ENCODE results near the gene COL12A1.
A peak's percentile ranks its signal among the peaks of the same experiment; 100 is the strongest.

The COL12A1 gene

DNA sequence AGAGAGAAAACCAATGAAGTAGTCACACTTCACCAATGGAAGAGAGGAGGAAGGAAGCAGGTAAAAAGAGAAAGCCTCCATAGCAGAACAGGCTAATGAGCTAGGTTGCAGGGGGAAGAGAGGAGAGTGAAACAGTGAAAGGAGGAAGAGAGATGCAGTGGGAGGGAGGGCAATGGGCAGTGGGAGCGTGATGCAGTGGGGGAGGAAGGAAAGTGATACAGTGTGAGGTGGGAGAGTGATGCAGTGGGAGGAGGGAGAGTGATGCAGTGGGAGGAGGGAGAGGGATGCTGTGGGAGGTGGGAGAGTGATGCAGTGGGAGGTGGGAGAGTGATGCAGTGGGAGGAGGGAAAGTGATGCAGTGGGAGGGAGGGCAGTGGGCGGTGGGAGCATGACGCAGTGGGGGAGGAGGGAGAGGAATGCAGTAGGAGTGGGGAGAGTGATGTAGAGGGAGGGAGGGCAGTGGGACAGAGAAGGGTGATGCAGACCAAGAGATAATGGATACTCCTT is 29.7 kb downstream of the COL12A1 start:
- DNase-seq (ENCODE audit: low read depth): no peak

- no peak for DNase-seq (ENCODE audit: low read depth)
Measured at GRCh38 chr6:75171986-75172385, 33.9 kb downstream of the COL12A1 start.

- DNase-seq (ENCODE audit: low read depth): no peak
Measured at GRCh38 chr6:75171567-75171966, 34.3 kb downstream of the COL12A1 start.

- no peak for DNase-seq (ENCODE audit: low read depth)
Measured at GRCh38 chr6:75170691-75171560, 34.9 kb downstream of the COL12A1 start.

- no peak for DNase-seq (ENCODE audit: low read depth)
Measured at GRCh38 chr6:75169689-75170586, 35.9 kb downstream of the COL12A1 start.

- no peak for DNase-seq (ENCODE audit: low read depth)
Measured at GRCh38 chr6:75167851-75168250, 38.0 kb downstream of the COL12A1 start.

- no peak for DNase-seq (ENCODE audit: low read depth)
Measured at GRCh38 chr6:75167325-75167724, 38.5 kb downstream of the COL12A1 start.

- no peak for DNase-seq (ENCODE audit: low read depth)
Measured at GRCh38 chr6:75166773-75167172, 39.1 kb downstream of the COL12A1 start.

DNA sequence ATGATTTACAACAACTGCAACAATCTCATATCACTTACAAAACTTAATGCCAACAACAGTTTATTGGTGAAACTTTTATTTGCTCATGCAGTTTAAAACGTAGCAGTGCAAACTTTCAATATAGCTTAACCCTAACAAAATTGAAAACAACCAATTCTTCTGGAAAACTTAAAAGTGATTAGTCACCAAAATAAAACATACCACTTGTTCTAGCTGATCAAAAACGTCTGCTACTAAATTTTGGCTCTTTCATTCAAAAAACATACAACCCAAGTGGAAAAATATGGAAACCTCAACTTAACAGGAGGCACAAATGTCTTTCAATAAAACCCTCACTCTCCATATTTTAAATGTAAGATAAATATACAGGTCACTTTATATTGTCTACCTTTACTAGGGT is 39.6 kb downstream of the COL12A1 start:
- no peak for DNase-seq (ENCODE audit: low read depth)

- DNase-seq (ENCODE audit: low read depth): peak; percentile 55
Measured at GRCh38 chr6:75158176-75158575, 47.7 kb downstream of the COL12A1 start.

DNA sequence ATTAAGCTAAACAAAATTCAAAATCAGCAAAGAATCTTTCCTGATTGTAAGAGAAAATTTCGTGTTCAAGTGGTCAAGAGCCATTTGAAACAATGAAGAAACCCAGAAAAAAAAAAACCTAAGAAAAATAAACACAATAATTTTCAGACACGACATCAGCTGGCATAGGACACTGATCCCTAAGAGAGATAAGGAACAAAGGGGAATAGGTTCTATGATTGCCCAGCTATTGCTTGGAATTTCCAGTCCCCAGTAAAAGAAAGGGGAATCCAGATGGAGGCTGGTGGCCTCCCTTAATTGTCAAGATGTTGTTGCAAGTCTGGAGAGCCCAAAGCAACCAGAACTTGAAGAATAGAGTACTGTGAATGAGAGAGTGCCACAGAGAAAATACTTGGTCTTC is 48.5 kb downstream of the COL12A1 start:
- DNase-seq (ENCODE audit: low read depth): no peak

DNA sequence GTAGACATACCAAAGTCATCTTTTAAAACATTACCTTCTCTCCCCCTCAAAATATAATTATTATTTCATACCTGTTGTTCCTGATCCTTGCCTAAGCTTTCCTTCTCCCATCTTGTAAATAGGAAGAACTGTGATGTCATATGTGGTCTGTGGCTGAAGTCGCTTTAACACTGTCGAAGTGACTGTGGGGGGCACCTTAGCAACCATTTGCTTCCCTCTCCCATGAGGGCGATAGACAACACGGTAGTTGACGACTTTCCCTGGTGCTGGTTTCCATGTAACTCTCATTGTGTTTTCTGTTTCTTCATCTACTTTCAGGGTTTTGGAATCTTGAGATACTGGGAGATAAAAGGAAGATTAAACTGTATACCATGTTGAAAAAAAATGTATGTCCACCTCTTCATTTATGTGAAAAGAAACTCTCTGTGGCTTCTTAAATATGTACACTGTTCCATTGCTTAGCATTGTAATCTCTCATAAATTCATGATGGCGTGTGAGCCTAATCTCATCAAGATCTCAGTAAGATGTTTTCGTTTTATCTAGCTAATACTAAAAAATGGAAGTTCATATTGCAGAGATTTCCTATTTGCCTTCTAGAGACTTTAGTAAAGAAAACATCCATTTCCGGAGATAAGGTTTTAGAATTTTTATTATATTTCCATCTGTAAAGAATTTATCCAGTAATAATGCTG is 49.5 kb downstream of the COL12A1 start:
- DNase-seq (ENCODE audit: low read depth): no peak

- DNase-seq (ENCODE audit: low read depth): peak; percentile 38
Measured at GRCh38 chr6:75155631-75156030, 50.2 kb downstream of the COL12A1 start.

DNA sequence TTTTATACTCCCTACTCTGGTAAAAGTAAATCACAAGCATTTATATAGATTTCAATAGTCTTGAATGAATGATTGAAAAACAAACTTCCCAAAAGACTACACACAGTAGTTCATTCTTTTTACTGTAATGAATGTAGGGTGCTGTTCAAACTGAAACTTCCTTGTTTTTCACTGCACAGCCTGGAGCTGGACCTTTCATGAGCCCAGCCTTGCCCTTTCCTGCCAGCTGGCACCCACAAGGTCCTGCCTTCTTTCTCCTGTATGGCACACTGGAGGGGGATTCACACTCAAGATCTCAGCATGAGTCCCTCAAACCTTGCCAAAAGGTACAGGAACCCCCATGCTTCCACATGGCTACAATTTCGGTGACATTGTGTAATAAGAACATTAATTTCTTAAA is 50.9 kb downstream of the COL12A1 start:
- DNase-seq (ENCODE audit: low read depth): no peak

DNA sequence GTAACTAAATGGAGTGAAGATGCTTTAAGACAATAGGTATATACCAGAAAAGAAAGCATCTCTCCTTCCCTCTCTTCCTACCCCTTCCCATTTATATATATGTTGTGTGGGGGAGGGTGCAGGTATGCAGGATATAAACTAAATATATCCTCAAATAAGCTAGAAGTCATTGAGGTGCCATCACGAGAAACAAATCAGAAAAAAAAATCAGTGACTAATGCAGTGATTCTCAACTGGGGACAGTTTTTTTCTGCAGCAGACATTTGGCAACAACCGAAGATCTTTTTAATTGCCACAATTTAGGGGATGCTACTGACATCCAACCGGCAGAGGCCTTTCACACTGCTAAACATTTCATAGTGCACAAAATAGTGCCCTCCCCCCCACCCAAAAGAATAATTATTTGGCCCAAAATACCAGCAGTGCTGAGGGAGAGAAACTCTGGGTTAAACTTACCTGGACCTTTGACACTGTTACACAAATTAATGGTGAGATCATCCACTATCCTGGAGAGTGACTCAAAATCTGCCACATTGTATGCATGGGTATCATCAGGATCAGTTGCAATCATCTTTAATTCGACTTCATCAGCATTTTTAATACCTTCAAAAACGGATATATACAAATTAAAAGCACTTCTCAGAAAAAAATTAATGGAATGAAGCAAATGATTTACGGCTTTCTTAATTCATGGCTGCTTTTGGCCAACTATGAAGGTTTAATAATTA is 55.0 kb downstream of the COL12A1 start:
- no peak for DNase-seq (ENCODE audit: low read depth)

DNA sequence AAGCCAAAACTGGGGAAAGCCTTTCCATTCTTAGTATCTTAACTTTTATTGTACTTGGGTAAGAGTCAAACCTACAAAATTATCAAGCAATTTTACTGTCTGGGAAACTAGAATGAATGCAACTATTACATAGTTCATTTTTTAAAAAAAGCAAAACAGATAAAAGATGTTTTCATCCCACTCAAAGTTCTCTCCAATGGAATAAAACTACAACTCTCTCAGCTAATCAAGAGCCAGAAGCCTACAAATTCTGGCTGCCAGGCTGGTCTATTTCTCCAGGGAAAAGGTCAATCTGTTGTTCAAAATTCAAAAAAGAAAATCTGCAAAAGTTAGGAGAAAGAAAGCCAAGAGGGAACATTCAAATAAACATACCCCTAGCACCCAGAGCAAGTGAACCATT is 56.2 kb downstream of the COL12A1 start:
- DNase-seq (ENCODE audit: low read depth): no peak

DNA sequence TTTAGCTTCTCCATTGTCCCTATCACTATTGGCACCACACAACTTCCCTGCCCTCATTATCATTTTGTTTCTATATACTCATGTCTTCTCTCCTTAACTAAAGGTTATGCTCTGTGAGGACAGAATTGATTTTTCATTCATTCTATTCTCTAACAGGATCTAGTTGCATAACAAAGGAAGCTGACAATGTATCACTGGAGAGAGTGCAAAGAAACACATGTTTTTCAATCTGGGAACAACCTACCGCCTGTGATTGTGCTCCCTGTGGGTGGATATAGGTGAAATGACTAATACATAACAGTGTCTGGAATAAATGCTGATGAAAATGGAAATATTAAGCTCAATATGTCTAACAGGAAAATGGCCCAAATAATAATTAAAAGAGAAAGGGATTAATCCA is 56.6 kb downstream of the COL12A1 start:
- DNase-seq (ENCODE audit: low read depth): peak; percentile 83

GRCh38 chr6:75147512-75147911 is 58.3 kb downstream of the COL12A1 start:
- DNase-seq (ENCODE audit: low read depth): peak; percentile 74

DNA sequence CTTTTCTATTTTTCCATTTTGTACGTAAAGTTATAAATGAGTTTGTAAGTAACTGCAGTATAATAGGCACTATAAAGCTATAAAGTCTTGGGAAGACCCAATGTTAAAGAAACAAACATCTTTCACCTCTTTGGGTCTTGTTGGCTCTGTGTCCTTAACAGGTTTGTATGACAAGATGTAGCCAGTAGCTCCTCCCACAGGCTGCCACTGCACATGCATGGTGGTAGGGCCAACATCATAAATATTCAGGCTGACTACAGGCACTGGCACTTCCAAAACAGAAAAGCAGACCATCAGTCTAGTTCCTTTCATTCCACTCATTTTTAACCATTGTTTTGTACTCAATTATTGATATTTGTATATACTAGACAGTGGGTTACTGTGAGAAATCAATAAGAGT is 59.9 kb downstream of the COL12A1 start:
- no peak for DNase-seq (ENCODE audit: low read depth)

GRCh38 chr6:75145211-75145610 is 60.6 kb downstream of the COL12A1 start:
- no peak for DNase-seq (ENCODE audit: low read depth)

DNA sequence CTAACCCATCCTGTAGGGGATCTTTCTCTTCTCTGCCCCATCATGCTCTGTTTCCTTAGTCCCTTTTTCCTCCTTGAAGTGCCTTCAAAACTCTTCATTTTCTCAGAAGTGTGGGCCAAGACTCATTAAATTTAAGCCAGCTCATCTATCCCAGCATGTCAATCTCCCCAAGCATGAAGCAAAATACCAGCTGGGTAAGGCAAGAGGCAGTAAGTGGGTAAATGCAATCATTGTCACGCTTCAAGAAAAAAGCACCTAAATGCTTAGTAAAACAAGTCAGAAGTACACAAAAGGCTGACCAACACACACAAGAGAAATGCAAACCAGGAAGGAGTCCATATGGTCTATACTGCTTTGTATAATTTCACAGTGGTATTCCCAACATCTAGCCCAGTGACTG is 61.5 kb downstream of the COL12A1 start:
- DNase-seq (ENCODE audit: low read depth): no peak

- DNase-seq (ENCODE audit: low read depth): peak; percentile 86
Measured at GRCh38 chr6:75143191-75143590, 62.7 kb downstream of the COL12A1 start.

Measured in iris pigment epithelial cell (primary cell).